ACHN (cell line): ENCODE data around the gene ING1.
A peak's percentile ranks its signal among the peaks of the same experiment; 100 is the strongest.
"Not testable (repeated sequence)": the region's sequence is repeated elsewhere in the genome, so short reads cannot be mapped to it uniquely, and the experiment has no call there.

Experiments
- DNase-seq: peaks from one replicate; pipeline ENCODE4 v3.0.0-alpha.2; 2015
- in situ Hi-C: cut with HindIII; loops from 2 replicates; pipeline ENCODE4 v1.10.0; 2017; ENCODE audit warnings: low sequenced_read_pairs, low pct_ligation_motif_present, low pct_unique_long_range_greater_than_20kb

ING1 gene

DNA sequence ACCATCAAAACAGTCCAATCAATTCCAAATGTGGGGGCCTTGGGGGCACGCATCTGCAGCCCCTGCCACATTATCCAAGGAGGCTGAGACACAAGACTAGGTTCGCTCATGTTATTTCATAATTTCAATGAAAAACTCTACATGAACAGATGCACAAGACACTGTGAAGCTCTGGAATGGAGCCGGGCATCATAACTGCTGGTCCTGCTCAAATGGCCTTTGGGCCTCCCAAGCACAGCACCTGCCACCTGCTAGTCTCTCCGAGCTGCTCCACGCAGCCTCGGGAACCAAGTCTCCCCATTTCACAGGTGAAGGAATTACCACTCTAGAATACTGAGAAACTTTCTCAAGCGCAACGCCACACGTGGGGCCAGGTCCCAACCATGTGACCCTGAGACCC is 24.5 kb upstream of the ING1 start:
- no peak for DNase-seq
- in situ Hi-C loops, result no loop called here

DNA sequence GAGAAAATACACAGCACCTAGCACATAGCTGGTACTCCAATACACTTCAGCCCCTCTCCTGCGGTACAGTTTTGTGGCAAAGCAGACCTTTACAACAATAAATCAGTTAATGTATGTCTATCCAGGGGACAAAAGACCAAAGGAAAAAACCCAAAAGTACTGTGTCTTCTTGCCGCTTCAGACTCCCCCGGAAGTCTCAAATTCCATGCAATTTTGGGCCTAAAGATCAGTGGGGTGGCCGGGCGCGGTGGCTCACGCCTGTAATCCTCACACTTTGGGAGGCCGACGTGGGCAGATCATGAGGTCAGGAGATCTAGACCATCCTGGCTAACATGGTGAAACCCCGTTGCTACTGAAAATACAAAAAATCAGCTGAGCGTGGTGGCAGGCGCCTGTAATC is 23.8 kb upstream of the ING1 start:
- no peak for DNase-seq
- in situ Hi-C loops, result no loop called here

DNA sequence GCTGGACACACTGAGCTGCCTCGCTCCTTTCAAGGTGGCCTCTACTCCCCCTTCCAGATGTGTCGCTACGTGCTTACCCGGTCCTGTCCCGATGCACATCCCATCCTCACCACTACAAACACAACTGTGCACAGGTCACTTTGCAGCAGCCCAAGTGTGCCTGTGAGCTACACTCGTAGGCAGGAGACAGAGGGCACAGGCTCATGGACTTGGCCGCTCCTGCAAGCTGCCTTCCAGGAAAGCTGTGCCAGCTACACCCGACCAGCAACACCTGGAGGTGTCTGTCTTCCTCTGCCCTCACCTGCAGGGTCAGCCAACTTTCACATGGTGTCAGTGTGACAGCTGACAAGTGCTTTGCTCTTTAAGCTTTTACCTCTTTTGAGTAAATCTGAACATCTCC is 23.0 kb upstream of the ING1 start:
- no peak for DNase-seq
- in situ Hi-C loops, result no loop called here

DNA sequence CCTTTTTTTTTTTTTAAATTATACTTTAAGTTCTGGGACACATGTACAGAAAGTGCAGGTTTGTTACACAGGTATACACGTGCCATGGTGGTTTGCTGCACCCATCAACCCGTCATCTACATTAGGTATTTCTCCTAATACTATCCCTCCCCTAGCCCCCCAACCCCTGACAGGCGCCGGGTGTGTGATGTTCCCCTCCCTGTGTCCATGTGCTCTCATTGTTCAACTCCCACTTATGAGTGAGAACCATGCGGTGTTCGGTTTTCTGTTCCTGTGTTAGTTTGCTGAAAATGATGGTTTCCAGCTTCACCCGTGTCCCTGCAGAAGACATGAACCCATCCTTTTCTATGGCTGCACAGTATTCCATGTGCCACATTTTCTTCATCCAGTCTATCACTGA is 17.7 kb upstream of the ING1 start:
- in situ Hi-C loops, DNase-seq: not testable (repeated sequence)

DNA sequence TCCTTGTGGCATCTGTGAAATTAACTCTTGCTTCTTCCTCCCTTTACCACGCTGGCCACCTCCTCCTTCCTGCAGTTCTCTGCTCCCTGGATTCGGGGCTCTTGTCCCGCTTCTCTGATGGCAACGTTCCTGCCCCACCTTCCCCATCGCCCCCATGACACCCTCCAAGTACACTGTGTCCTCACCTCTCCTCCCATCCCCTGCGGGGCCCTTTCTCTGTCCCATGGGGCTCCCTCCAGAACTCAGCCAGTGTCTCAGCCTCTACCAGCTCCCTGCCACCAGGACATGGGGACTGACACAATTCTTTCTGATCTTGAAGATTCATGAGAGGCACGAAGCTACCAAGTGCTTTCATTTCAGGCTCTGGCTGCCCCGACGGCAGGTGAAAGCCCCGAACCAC is 16.7 kb upstream of the ING1 start:
- DNase-seq, result no peak
- in situ Hi-C loops, result no loop called here

DNA sequence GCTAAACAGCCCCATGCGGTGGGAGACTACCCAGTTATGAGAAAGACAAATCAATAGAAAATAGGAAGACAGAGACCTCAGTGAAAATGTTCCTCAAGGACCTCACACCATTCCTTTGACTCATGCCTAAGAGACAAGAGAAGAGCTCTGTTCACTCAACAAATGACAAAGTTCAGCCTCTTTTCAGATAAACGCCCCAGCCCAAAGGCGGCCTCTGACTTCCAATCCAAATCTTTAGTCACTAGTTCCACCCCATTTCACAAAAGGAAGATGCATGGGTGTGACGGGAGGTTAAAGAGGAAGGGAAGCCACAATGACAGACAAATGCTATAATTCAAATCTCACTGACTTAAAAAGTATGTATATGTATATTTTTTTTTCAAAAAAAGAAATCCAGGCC is 15.7 kb upstream of the ING1 start:
- in situ Hi-C loops, result no loop called here
- DNase-seq, result no peak

DNA sequence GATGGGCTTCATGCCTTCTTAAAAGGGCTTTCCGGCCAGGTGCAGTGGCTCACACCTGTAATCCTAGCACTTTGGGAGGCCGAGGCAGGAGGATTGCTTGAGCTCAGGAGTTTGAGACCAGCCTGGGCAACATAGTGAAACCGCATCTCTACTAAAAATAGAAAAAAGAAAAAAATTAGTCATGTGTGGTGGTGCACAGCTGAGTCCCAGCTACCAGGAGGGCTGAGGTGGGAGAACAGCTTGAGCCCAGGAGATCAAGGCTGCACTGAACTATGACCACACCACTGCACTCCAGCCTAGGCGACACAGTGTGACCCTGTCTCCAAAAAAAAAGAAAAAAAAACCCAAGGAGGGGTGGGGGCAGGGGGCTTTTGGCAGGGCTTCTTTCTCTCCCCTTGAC is 14.8 kb upstream of the ING1 start:
- DNase-seq, result no peak
- in situ Hi-C loops, result no loop called here

DNA sequence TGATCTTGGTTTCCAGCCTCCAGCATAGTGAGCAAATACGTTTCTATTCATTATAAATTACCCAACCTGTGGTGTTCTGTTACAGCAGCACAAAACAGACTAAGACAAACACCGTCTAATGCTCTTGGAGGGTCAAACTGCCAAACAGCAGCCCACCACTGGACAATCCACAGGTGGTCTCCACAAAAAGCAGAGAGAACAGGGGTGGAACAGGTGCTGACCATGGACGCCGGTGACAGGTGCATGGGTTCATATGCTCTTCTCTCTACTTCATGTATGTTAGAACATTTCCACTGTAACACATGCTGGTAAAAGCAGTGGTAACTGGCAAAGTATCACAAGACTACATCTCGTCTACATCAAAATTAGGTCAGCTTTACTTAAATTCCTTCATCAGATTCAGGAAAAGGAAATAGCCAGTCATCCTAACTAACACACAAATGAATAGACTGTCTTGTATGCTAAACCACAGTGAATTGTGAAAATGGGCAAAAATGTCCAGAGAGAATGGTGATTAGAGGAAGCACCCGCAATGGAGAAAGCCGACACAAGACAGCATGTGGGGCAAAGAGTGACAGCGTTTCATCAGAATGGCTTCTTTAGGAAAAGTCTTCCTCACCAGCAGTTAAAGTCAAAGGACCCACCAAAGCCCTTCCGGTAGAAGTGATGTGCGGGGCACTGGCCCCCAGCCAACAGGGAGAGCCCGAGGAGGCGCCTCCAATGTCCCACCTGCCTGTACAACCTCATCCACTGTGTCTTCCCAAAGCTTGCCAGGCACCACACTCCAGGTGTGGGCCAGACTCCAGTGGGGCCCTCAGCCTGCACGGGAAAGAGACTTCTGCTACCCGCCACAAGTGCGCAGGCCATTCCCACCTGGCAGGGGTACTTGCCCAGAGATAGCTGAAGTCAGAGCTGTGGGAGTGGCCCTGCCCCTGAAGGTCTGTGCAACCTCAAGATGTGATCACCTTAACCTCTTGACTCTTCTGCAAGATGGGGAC is 14.1 kb upstream of the ING1 start:
- in situ Hi-C loops, result no loop called here
- DNase-seq, result no peak

DNA sequence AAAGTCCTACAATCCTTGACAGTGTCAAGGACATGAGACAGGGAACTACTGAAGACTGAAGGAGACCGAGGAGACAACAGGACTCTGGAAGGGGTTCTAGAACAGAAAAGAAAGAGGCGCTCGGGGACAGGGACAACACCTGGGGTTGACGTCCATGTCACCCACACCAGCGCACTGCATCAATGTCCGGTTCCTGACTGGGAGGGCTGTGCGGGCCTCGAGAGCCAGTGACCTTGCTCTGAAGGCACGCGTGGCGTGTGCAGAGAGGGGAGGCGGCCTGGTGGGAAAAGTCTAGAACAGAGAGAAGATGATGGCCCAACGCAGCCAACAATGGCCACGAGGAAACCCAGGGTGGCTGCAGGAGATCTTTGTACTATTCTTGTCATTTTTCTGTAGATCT is 13.3 kb upstream of the ING1 start:
- in situ Hi-C loops, result no loop called here
- no peak for DNase-seq

DNA sequence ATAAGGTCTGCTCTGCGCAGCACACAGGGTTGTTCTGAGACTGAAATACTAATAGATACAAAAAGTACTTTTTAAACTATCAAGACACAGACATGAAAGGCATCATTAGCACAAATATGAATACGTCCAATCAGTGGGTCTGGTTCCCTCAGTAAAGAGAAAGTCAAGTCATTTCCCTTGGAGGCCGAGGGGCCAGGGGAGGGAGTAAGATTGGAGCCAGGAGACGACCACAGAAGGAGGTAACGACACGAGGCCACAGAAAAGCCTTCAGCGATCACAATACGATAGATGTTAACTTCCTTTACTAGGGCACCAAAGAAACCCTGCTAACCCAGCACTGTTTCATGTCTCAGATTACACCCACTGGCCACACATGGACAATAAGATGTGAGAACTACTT is 12.9 kb upstream of the ING1 start:
- in situ Hi-C loops, result no loop called here
- no peak for DNase-seq

DNA sequence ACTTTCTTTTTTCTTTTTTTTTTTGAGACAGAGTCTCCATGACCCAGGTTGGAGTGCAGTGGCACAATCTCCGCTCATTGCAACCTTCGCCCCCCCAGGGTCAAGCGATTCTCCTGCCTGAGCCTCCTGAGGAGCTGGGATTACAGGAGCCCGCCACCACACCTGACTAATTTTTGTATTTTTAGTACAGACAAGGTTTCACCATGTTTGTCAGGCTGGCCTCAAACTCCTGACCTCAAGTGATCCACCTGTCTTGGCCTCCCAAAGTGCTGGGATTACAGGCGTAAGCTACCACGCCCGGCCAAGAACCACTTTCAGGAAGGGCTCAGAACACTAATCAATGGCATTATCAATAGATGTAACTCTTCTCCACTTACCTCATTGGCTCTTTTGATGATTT is 12.4 kb upstream of the ING1 start:
- in situ Hi-C loops, DNase-seq: not testable (repeated sequence)

DNA sequence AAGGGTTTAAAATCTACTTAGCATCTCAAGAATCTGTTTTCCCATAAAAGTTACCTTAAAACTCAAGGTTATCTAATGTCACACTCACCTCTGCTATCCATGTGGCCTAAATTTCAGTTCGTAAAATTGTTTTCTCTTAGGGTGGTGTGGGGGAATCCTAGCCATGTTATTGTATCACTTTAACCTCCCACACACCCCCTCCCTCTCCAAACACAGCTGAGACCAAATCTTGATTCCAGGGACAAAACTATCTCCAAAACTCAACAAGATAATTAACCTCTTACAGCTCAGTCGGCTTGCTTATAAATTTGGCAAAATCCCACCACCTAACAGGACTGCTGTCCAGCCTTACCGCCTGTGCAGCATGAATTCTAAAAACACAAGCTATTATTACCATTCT is 11.4 kb upstream of the ING1 start:
- in situ Hi-C loops, result no loop called here
- DNase-seq, result no peak

DNA sequence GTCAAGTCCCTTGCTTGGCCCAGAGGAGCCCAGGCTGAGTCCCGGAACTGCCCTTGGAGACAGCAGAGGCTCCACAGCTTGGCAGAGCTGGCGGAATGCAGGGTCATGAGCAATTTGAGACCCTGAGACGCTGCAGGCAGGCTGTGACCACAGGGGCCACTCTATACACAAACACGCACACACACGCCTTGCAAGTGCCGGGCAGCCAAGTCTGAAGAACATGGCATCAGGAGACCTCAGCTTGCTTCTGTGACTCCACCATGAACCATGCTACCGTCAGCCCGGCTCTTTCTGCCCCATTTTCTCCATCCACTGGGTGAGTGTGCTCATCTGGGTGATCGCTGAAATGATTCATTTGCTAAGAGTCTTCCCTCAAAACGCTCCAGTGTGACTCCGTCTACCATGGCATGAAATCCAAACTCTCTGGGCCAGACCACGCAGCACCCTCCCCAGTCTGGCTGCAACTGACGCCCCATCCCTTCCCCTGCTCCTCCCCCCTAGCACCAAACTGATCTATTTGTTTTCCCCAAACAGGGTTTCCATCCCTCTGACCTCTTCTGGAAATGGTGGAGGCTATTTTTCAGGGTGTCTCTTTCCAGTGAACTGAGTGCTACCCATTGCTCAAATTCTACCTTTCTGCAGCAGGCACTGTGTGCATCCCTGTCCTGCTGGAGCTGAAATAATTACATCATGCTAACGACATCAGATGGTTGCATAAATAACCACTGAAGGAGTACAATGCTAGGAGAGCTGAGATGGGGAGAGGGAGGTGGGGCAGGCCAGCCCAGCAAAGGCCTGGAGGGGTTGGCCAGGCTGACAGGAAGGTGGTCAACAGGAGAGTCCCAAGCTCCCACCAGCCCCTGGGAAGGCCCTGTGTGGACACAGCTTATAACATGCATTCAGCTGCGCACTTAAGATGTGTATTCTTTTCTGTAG is 10.6 kb upstream of the ING1 start:
- in situ Hi-C loops, result no loop called here
- no peak for DNase-seq

DNA sequence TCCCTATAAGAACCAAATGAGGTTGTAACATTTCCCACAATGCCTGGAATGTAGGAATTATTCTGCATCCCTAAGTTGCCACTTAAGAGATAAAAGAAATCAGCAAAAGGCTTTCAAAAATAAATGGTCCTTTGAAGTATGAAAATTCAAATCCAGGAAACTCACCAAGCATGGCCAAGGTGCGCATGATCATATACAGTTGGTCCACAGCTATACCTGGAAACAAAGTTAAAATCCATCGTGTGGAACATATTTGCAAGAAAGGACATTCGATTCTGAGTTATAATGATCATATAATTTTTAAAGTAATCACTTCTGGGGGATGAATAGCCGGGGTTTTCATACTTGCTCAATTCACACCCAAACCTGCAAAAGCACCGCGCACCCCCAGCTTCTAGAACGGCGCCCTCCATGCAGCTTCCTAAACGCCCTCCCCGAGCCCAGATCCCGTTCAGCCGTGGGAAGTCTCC is 8.1 kb upstream of the ING1 start:
- peak; percentile 21 for DNase-seq
- in situ Hi-C loops, result no loop called here

DNA sequence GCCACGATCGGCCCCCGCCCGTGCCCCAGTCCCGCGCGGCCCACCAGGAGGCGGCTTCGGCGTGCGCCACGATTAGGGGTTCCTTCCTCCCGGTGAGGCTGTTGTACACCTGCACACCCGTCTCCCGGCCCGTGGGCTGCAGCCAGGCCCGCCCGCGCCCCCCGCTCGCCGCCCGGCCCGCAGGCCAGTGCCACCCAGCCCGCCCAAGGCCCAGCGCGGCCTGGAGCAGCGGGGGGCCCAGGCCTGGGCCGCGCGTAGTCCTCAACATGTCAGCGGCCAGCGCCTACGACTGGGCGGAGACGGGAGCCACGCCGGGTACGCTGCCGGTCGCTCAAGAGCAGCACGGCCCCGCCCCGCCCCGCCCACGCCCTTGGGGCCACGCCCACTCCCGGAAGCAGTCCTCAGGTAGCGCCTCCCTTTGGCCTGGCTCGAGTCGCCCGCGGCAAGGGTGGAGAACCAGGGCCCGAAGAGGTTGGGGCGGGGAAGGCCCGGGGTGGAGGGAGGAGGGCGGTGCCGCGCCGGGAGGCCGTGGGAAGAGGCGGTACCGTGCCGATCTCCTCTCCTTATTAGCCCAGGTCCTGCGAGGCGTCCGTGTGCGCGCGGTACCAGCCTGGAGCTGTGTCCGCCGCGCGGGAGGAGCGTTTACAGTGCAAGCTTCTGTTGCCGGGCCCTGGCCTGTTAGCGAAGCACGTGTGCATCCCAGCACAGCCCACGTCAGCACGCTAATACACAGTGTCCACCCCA is 7.5 kb upstream of the ING1 start, which contains the start of gene CARS2:
Gene CARS2 (minus strand): TSS at position 291 of the 744 bp plus-strand sequence. CDS start 23 bp downstream, at position 268.
- in situ Hi-C loops, result no loop called here
- peak; percentile 95 for DNase-seq

DNA sequence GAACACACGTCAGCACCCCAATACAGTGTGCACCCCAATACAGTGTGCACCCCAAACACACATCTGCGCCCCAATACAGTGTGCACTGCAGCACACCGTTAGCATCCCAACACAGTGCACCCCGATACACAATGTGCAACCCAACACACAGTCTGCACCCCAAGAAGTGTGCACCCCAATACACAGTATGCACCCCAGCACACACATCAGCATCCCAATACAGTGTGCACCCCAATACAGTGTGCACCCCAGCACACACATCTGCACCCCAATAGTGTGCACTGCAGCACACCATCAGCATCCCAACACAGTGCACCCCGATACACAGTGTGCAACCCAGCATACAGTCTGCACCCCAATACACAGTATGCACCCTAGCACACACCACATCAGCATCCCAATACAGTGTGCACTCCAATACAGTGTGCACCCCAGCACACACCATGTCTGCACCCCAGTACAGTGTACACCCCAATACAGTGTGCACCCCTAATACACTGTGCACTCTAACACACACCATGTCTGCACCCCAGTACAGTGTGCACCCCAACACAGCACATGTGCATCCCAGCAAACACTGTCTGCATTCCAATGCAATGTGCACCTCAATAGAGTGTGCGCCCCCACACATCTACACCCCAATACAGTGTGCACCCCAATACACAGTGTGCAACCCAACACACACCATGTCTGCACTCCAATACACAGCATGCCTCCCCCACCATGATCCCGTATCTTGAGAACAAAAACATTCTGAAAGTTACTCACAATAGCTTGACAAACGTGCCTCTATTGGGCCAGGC is 6.7 kb upstream of the ING1 start:
- DNase-seq, result no peak
- in situ Hi-C loops, result no loop called here

DNA sequence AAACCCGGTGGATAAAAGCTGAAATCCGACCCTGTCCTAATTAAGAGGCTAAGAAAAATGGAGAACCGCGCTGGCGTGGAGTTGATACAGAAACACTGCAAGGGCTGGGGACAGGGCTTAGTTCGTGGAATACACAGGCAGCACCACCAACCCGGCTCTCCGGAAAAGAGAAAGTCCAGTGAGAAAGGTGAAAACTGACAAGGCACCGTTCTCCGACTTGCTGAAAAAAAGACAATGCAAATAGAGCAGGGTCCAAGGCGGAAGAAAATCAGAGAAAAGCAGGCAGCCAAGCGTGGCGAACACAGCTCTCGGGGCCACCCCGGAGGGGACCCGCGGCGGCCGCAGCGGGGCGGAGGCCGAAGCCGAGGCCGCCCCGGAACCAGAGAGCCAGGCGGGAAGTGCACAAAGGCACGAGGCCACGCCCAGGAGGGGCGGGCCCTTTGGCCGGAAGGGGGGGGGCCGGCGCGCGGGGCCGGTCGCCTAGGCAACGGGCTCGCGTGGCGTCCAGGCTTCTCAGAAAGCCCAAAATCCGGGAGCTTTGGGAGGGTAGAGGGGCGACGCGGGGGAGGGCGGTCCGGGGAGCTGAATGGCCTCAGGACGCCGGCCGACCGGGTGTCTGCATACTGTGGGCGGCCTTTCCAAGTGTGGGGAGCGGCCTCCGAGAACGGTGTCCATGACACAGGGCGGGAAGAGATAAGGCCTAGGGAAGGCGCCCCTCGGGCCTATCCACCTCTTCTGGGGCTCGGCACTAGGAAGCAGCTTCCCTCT is 1.2 kb upstream of the ING1 start:
- peak; percentile 79 for DNase-seq
- in situ Hi-C loops, result no loop called here
